Superior temporal gyrus (tissue), 1 donor: ENCODE measurements around the gene SLC25A21.

ENCODE experiments used
- DNase-seq: peaks from one replicate; pipeline ENCODE4 v3.0.0-alpha.2; 2016; ENCODE audit errors: extremely low spot score

Gene SLC25A21

DNA sequence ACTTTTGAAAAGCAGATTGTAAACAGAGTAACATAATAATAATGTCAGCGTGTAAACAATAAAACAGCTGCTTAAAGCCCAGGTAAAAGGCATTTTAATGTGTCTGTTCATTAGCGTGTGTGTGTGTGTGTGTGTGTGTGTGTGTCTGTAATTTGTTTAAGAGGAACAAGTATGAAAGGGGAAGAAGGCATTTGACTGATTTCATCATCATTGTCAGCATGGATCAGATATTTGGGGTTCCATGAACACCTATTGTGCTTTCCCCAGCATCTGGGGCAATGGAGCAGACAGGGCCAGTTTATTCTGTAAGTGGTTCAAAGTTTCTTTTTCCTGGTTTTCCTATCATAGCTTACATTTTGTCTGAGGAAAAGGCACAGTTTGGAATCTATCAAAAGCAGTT, 28.9 kb downstream of the SLC25A21 start:
- DNase-seq, result no peak

DNA sequence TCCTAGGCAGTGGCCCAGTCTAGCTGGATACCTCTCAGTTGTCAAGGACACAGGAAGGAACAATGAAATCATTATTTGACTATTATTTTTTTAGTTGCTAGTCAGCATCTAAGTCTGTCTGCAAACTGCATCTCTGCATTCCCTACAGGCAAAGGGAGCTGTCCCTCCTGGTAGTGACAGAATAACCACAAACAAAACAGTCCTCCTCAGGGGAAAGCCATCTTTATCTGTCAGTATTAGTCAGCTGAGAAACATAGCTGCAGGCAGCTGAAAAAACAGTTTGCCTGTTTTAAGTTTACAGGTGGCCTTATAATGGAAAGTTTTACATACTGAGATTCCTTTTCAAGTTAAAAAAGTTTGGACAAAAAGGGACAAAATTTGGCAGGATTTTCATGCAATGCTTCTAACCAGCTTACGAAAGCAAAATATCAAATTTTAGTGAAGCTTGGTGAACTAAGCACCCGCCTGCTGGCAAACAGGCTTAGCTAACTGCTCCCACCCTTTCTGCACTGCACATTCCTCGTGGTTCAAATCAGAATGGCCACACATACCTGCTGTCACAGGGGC, 29.5 kb downstream of the SLC25A21 start:
- DNase-seq, result no peak

DNA sequence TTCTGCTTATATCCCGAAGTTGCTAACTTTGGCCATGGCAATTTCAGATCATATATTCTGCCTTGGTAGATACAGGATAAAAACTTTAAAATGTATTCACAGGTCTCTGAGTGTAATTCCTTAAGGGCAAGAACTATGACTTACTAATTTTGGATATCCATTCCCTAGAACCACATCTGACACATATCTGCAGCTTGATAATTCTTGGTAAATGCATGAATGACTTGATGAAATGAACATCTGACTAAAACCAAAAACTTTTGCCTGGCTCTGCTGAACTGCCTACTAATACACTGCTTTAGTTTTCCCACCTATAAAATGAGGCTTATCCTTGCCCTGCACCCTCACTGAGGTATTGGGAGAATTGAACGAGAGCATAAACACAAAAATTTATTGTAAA, 32.2 kb downstream of the SLC25A21 start:
- DNase-seq, result no peak

DNA sequence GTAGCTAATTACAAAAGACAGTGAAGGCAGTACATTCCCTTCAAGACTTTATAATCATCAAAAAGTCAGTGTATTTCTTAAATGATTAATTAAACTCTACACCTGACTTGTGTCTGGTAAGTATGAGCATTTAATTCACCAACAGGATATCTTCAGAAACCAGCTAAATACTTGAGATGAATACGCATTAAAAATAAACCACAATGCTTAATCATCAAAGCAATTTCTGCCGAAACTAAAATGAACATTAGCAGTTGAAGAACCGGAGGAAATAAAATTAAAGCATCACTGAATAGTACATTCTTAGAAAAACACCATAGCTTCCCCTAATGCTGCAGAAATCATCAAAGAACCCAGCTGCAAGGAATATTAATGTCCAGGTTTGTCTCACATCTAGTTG, 32.7 kb downstream of the SLC25A21 start:
- DNase-seq, result no peak

DNA sequence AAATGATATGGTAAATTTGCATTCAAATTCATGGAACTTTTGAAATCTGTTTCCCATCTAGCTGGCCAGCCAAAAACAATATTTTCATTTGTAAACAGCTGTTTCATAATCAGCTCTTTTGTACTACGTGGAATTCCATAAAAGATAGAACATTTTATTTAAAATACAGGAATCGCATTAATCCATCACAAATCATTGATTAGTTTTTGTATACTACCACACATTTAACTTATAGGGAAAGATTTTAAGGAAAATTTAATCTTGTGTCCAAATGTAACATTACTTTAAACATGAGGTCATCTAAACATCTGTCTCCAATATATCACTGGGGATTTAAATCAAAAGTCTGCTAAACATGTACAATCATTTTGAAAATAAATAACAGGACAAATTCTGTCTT, 33.5 kb downstream of the SLC25A21 start:
- no peak for DNase-seq

DNA sequence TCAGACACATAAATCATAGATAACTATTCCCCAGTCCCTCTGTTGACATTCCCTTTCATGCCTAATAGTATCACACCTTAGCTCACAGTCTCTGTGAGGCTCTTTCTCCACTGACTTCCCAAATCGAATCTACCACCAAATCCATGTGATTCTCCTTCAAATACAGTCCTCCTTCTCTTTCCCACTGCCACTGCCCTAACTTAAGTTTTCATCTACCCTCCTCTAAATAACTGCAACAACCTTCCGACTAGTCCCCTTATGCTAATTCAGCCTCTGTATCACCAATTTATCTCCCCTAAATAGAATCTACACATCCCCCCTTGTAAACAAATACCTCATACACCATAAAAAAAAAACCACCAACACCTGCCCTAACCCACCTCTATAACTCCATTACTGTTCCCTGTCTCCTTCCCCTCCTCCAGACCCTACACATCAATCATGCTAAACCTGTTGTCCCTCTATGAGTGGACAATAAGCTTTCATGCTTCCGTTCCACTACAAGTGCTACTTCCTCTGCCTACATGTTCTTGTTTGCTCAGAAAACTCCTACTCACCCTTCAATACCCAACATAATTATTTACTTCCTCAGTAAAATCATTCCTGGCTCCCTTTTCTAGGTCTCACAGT, 39.0 kb downstream of the SLC25A21 start:
- no peak for DNase-seq

DNA sequence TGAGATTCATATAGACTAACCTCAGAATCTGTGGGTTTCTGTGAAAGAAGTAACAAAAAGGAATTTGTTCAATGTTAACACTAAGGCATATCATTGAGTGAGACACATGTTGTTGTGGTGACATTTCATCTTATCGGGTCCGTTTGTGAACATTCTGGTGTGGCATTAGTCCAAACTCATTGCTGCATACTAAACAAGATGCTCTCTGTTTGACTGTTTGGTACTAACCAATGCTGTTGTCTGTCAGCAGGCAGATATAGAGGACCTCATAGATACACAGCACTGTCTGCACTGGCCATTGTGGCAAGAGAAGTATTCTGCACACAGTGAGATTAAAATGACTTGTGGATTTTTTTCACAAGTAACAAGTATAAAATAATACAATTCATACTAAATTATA, 41.2 kb downstream of the SLC25A21 start:
- peak; percentile 86 for DNase-seq

DNA sequence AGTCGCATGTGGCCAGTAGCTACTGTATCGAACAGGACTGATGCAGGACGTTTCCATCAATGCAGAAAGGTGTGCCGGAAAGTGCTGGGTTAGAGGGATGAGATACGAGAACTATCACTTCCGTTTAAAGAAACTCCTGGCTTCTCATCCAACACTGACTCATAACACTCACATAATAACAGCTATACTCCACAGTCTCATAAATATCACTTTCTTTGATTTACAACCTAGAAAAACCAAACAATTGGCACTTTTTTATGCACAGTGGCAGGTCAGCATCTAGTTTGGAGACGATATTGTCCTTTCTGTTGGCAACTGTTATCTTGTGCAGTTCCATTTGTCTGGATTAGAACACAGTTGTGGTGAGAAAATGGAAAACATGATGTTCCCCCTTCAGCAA, 43.4 kb downstream of the SLC25A21 start:
- DNase-seq, result no peak

DNA sequence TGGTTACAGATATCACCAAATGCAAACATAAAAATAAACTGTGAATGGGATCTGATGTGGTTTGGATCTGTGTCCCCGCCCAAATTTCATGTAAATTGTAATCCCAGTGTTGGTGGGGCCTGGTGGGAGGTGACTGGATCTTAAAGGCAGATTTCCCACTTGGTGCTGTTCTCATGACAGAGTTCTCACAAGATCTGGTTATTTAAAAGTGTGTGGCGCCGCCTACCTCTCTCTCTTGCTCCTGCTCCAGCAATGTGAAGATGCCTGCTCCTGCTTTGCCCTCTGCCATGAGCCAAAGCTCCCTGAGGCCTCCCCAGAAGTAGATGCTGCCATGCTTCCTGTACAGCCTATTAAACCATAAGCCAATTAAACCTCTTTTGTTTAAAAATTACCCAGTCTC, 47.8 kb downstream of the SLC25A21 start:
- no peak for DNase-seq

DNA sequence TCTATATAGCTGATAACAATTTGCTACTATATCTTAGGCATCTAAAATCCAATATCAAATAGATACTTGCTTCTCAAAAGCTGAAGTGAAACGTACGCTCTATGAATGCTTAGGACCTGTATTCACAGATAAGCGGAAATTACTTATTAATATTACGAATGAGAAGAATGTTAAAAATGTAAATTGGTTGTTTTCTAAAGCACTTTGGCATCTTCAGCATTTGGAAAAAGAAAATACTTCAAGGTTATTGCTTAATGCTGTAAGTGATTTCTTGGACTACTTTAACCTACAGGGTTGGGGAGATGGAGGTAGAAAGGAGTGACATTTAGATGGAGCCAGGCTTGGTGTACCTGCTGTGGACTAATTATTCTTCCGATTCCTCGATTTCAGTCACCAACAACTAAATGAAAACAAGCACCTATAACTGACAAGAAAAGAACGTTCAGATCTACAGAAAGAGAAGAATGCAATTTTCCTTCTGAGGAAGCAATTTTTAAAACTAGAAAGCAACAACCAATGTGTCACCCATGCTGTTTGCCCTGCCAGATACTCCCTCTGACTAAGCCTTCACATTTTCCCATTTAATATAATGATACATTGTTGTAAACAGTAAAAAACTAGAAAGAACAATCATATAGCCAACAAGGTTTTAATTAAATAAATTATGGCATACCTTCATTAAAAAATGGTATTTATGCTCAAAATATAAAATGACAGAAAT, 49.3 kb downstream of the SLC25A21 start:
- DNase-seq, result no peak

DNA sequence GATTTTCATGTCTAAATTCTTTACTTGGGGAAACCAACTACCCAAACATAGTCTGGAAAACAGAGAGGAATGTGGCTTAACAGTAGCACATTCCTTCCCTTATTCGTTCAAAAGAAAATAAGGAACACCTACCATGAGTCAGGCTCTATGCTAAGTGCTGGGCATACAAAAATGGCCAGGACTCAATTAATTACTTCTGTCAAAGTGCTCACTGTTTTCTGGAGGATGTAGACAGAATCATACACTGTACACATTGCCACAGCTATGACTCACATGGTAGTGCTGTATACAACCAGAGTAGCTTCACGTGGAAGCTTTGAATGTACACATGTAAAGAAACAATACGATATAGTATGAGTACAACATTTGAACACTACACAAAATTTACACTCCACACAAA, 50.1 kb downstream of the SLC25A21 start:
- no peak for DNase-seq

DNA sequence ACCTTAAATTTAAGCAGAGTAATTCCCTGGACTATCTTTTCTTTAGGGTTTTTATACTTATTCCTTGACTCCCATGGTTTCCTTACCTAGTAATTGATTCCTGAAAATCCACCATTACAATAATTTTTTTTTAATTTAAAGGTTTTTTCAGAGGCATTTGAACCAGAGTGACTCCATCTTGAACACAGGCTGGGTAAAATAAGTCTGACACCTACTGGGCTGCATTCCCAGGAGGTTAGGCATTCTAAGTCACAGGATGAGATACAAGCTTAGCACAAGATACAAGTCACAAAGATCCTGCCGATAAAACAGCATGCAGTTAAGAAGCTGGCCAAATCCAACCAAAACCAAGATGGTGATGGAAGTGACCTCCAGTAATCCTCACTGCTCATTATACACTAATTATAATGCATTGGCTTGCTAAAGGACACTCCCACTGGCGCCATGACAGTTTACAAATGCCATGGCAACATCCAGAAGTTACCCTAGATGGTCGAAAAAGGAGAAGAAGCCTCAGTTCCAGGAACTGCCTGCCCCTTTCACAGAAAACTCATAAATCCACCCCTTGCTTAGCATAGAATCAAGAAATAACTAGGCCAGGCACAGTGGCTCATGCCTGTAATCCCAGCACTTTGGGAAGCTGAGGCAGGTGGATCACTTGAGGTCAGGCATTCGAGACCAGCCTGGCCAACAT, 53.6 kb downstream of the SLC25A21 start:
- DNase-seq, result no peak

DNA sequence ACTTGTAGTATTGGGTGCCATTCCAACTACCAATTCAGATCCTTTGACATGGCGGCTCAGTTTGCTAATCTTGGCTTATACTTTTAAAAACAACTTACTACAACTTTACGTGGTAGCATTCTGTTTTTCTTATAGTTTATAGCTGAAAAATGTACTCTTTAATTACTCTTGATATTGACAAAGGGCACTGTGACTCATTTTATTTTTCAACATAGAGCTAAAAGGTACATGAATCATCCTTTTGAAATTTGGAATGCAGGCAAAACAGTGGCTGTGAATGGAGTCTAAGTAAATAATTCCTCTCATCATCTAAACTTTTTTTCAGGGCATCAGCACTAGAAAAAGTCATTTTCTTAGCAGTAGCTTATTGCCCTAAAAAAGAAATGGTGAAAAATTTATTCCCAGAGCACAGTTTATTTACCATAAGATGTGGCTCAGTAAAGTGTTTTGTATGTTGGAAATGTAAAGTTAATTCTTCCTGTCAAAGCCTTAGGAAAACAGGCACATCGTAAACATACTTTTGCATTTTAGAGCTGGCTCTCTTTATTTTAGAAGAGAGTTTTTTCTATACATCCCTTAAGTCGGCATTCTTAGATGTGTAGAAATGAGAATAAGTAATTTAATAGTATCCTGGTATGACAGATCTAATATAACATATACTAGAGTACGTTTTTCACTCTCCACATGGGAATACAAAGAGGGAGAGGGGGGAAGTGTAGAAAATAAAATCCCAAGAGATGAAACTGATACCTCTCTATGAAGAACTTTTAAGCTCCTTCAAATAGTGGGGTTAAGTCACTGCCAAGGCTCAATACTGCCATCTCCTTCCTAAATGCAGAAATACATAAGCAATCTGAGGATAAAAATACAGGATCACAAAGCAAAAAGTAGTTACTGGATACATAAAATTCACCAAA, 55.2 kb downstream of the SLC25A21 start:
- no peak for DNase-seq

DNA sequence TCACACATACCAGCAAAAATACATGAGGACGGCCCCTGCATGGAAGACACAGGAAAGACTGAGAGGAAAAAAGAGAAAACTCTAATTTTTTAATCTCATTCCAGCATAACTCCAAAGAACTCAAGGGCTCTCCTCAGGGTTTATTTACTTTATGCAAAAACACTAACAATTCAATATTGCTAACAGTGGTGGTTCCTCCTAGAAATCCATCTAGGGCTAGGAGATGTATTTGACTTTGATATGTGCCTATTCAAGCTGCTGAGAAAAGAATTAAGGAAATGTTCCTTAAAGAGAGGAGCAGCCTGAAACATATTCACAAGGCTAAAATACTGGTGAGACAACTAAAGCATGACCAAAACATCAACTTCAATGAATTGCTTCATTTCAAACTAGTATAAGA, 57.0 kb downstream of the SLC25A21 start:
- no peak for DNase-seq

DNA sequence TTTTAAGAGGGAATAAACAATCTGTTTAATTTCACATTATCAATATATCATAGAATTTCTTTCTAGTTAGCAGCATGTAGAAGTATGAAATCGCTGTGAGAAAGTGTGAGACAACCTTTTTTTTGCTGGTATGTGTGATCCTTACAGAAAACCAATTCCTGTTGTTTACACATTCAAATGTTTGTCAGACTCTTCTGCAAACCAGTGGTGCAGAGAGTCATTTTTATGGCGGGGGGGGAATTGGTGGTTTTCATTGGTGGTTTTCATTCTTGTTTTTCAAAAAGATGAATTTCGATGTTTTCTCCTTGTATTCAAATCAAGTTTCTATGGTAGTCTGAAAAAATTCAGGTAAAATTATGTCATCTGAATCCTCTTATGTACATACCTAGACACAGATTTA, 57.8 kb downstream of the SLC25A21 start:
- DNase-seq, result no peak

DNA sequence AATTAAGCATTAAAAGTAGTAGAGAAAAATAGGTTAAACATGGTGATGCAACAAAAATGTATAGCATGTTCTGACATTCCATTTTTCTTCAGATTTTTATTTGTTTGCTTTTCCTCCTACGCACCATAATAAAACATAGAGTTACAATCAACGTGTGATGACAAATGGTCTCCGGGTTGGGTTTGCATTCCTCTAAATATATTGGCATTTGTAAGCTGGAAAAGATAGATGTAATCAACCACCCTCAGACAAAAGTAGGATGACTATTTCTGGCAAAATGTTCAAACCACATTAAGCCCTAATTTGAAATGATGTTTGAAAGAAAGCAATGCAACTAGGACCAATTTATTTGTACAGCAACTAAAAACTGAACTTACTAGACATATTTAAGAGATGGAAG, 58.4 kb downstream of the SLC25A21 start:
- DNase-seq, result no peak

DNA sequence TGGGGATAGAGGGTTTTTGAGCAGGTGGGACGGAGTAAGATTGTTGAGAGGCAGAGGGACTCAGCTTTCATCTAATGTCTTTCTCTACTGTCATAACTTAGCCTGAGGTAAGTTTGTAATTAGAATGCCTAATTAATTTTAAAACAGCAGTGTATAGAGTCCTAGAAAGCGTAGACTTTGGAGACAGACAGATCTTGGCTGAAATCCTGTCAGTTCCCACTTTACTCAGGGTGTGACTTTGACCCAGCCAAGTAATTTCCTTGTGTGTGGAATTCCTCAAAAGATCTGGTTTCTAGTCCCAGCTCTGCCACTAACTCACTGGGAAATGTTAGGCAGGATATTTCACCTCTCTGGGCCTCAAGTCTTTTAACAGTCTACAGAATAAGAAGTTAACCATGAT, 74.3 kb downstream of the SLC25A21 start:
- DNase-seq, result no peak

DNA sequence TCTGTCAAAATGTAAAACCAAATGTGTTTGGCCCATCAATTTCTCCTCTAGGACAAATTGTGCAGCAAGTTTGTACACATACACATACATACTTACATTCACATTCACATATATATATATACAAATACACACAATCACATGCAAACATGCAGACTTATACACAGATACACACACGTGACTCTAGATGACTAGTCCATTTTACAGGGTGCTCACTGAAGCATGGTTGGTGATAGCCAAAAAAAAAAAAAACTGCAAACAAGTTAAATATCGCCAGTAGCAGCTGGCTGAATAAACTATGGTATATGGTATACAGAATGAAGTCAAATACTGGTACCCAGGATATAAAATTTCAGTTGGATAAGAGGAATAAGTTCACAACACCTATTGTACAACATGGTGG, 77.9 kb downstream of the SLC25A21 start:
- DNase-seq, result no peak

DNA sequence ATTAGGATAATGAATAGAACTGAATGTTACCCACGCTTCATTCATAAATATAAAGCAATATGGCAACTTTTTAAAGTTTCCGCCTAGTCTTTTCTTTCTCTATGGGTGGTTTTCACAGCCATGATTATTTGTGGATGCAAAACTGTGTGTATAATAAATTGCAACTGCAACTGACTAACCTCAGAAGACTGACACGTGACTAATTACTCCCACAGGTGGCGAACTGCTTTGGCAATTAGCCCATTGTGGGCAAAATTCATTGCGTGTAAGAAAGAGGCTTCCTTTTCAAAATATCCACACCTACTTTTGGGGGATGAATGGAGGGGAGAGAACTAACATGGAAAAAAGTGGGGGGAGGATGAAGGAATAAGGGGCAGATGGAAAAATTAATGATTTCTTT, 79.0 kb downstream of the SLC25A21 start:
- no peak for DNase-seq

DNA sequence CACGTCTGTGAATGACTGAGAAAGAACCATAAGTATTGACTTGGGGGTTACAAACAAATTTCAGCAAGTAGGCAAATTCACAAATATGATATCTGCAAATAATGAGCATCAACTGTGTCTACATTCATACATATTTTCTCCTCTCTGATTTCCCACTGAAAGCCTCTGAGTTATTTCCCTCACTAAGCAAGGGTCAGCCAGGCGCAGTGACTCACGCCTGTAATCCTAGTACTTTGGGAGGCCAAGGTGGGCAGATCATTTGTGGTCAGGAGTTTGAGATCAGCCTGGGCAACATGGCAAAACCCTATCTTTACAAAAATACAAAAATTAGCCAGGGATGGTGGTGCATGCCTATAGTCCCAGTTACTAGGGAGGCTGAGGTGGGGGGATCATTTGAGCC, 80.8 kb downstream of the SLC25A21 start:
- no peak for DNase-seq

DNA sequence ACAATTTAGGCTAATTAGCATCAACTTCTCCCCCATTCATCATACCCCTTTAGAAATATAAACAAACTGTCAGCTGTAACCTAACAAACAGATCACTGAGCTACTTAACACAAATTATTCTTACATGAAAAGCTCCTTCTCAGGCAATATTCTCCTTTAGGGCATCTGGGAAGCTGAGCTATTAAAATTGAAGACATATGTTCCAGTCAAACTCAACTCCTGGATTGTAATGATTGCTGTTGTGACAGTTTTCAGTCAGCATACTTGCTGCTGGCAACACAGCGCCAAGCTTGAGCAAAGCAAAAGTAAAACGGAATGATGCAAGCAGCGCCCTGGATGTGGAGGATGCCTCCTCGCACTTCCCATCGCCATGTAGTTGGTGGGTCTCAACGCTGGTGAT, 82.4 kb downstream of the SLC25A21 start:
- no peak for DNase-seq

DNA sequence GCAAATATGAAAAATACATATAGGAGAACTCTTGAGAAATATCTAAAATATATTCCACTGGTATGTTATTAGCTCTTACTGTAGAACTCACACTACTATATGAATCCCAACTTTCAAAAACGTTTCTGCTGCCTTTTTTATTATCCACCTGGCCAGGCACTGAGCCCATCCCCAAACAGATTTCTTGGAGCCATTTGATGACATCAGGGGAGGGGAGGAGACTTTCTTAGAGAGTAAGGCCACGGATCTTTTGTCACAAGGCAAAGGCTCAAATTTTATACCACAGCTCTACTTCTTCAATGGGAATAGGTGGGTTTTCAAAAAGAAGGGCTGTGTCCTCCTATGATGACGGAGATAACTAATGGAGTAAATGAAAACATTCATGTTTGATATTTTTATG, 83.0 kb downstream of the SLC25A21 start:
- DNase-seq, result no peak
